Limb (tissue), 2 donors: ENCODE results near the gene MAP1LC3B.
"Not testable (repeated sequence)": the region's sequence is repeated elsewhere in the genome, so short reads cannot be mapped to it uniquely, and the experiment has no call there.

Experiments used
- DNase-seq, 2 donors: peaks; one replicate each; pipeline ENCODE4 v3.0.0-alpha.2; 2016; ENCODE audit errors: extremely low spot score in 2 of 2

The MAP1LC3B gene

DNA sequence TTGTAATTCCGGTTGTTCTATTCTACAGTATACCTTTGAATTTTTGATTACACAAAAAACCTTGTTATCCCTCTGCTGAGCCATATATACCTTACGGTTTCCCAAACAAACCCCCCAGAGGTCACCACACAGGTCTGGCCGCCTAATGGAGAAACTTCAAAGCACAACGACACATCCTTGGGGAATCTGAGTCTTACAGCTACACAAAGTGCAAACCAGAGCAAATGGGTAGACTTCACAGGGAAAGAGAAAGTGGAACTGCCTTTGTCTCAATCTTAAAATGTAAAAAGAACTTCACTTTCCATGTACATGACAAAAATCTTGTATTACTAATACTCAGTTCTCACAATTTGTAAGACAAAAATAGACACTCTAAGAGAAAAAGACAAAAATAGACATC is 11.3 kb upstream of the MAP1LC3B start:
- DNase-seq: no peak

GRCh38 chr16:87382023-87382785 is 9.9 kb upstream of the MAP1LC3B start:
- peak in 1 of 2 donors; percentile 34 for DNase-seq

DNA sequence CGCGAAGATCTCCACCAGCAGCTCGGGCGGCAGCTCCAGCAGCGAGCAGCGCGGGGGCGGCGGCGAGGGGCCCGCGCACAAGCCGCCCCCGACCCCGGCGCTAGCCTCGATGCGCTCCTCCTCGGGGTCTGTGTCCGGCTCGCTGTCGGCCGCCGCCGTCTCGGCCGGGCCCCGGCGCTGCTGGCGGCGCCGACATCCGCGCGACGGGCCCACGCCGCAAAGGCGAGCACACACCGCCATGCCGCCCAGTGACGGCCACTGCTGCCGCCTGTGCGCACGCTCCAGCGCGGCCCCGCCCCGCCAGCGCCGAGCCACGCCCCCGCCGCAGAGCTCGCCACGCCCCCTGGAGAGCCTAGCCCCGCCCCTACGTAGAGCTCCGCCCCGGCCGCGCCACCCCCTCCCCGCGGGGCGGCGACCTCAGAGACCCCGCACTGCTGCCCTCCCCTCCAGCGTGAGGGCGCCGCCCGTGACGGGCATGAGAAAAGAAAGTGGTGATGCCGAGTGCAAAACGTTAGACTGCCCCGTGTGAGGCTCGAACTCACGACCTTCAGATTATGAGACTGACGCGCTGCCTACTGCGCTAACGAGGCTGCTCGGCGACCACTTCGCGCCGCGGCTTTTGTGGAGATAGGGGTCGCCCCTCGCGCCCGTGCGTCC is 8.5 kb upstream of the MAP1LC3B start, which contains the start of gene FBXO31:
Gene FBXO31 (minus strand): TSS at position 272 of the 657 bp plus-strand sequence. CDS start 32 bp downstream, at position 240.
- peak; percentile 92 to 97 for DNase-seq

- DNase-seq: no peak
Observed at GRCh38 chr16:87384162-87384874, 7.8 kb upstream of the MAP1LC3B start.

DNA sequence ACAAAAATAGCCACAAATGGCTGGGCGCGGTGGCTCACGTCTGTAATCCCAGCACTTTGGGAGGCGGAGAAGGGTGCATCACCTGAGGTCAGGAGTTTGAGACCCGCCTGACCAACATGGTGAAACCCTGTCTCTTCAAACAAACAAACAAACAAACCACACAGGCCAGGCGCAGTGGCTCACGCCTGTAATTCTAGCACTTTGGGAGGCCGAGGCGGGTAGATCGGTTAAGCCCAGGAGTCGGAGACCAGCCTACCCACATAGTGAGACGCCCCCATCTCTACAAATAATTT is 7.3 kb upstream of the MAP1LC3B start:
- DNase-seq: not testable (repeated sequence)

GRCh38 chr16:87387942-87388817 is 4.0 kb upstream of the MAP1LC3B start:
- DNase-seq: peak; percentile 85 to 95

DNA sequence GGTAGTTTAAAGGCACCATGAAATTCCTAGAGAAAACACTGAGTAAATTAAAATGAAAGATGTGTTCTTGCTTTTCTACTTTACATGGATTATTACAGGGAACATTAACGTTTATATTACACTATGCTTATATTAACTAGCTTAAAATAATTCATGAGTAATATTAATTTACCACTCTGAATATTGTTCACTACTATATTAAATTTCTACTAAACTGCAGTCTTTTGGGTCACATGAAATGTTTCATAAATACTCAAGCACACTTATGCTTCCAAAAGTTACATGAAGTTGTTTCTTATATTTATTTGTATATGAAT is 3.4 kb upstream of the MAP1LC3B start:
- DNase-seq: no peak

DNA sequence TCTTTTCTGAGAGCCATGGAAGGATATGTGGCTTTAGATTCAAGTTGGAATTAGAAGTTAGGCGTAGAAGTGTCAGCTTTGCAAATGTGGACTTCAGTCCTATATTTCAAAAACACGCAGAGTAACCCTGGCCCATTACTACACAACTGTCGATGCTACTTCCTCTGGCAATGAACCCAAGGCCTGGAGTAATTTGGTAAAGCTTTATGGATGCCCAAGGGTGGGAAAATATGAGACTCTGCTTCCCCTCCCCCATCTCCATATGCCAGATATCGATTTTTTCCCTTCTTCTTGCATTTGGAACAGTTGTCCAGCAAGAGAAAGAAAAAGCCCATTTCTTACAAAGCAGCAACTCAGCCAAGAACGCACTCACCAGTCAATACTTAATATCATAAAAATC is 2.9 kb upstream of the MAP1LC3B start:
- no peak for DNase-seq

DNA sequence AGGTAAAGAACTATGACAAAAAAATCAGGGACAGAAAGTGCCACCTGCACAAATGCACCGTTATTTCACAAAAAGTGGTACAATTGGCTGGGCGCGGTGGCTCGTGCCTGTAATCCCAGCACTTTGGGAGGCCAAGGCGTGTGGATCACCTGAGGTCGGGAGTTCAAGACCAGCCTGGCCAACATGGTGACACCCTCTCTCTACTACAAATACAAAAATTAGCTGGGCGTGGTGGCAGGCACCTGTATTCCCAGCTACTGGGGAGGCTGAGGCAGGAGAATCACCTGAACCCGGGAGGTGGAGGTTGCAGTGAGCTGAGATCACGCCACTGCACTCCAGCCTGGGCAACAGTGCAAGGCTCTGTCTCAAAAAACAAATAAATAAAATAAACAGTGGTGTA is 2.2 kb upstream of the MAP1LC3B start:
- DNase-seq: not testable (repeated sequence)

GRCh38 chr16:87390641-87391323 is 1.4 kb upstream of the MAP1LC3B start:
- DNase-seq: no peak

DNA sequence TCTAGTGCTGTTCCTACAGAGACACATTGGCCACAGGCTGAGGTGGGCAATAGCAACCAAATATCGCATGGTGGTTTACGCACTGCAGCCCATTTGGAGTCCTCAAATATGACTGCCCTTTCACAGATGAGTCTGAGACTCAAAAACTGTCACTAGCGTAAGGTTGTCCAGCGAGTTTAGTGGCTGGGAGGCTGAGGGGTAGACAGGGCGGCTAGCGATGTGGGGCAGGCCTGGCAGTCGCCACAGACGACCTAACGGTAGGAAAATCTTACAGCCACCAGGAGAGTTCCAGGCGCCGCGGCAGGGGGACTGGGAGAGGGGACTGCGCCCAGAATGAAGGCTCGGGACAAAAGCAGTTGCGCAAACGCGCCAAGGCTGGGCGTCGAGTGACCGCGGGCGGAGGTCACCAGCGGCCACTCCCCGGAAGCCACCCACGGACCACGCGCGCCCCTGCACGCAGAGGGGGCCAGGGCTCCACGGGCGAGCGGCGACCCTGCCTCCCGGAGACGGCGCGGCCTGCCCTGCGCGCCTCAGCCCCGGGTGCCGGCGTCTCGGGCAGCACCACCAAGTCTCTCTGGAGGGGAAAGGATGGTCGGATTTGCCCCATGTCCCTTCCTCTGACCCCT is 699 bp upstream of the MAP1LC3B start:
- DNase-seq: no peak

DNA sequence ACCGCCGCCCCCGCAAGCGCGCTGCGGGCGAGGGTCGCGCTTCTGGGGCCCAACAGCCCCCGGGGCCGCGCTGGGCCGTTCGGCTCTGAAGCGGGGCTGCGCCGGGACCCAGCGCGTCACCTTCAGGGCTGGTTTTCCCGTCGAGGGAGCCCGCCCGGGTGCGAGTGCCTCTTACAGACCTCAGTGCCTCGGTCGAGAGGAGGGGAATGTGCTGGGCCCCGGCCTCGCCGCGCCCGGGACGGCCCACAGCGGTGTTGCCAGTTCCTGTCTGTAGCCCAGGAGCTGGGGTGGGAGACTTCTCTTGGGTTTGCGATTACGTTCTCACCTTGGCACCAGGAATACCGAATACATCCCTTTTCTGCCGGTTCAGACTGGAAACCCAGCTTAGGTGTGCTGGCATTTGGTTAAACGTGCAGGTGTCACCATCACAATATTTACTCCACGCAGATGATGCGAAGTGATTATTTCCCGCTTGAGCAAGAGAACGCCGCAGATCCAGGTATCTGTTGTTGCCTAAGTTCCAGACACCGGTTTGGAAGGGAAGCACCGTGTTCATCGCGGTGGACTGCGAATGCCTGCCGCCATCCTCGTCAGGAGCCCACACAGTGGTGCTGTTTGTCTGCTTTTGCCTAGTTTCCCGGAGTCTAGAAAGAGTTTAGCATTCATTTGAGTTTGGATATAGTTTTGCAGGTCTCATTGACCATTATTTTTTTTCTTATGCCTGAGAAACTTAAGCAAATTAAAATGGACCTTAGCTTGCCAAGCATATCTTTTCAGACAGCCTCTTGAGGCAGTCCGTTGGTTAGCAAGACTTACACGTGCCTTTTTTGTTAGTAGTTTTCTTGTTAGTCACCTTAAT is 914 bp downstream of the MAP1LC3B start:
- peak; percentile 40 to 70 for DNase-seq

GRCh38 chr16:87393680-87394055 is 1.5 kb downstream of the MAP1LC3B start:
- no peak for DNase-seq

DNA sequence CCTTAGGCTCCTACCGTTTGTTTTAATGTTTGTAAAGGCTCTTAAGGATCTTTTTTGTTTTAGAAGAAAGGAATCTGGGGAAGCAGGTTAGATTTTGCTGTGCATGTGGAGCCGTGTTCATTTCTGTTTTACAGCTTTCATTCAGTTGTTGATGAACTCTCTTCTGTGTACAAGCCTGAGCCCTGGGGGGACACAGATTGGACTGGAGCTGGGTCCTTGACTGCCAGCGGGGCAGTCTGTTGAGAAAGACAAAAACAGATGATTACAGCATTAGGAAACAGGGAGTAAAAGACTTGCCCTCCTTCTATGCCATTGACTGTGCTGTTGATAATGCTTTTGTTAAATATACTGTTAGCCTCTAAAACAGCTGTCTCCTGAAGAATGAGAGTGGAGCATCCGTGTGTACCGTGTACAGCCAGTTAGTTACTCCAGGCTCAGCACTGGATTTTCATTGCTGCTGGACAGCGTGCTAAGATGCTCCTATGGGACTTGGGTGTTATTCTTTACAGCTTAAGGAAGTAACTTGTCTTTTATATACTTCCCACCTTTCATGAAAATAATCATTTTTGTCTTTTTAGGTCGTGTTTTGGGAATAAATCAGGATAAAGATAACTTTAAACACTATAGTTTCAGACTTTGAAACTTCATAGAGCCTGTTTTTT is 3.2 kb downstream of the MAP1LC3B start:
- DNase-seq: no peak

- DNase-seq: no peak
Observed at GRCh38 chr16:87404764-87405625, 12.9 kb downstream of the MAP1LC3B start.

DNA sequence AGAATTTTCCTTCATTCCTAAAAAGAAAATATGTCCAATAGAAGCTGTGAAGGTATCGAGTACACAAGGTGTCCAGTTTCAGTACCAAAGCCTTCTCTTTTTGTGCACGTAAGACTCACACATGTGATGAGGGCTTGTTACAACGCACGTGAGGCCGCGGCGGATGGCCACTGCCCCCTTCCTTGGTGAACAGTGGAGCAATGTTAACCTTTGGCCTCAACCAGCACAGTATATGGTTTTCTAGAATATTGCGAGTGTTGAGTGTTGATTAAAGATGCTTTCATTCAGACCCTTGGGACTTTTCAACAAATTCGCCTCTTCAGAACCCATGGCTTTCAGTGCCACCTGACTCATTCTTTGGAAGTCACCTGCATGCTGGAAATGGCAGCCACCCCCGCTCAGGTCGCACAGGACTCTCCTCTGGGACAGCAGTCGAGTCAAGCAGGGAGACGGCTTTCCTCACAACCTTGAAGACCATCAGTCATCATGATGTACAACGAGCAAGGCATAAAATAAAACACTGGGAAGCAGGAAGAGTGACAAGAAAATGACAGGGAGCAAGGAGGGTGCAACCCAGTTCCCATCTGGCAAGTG is 14.5 kb downstream of the MAP1LC3B start:
- no peak for DNase-seq

DNA sequence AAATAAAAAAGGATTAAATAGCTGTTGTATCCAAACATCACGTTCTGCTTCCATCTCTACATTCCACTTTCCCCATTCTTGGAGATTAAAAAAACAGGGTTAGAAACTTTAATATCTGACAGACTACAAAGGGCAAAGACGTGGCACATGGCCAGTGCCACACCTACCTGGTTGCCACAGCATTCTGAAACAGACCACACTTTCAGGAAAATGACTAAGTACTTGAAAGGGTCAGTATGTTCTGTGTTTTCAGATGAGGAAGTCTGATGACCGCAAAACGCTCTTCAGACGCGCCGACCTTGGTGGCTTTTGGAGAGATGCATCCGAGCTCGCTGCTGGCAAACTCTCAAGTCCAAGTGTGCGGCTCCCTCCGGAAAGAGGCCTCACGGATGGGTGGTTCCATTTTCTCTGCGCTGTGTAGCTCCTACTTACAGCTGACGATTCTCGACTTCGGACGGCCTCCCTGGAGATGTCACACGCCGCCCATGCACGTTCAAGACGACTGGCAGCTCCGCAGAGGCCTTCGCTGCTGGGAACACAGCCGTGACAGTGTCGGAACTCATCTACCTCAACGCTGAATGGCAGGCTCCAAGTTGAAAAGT is 15.5 kb downstream of the MAP1LC3B start:
- DNase-seq: no peak
